T follicular helper cell (primary cell): ENCODE data around the gene UPK3B.
"Not testable (repeated sequence)": the region's sequence is repeated elsewhere in the genome, so short reads cannot be mapped to it uniquely, and the experiment has no call there.

Experiments used
- DNase-seq: peaks from one replicate; pipeline ENCODE4 v3.0.0-alpha.2; 2020; ENCODE audit warnings: low read depth

Gene UPK3B

GRCh38 chr7:76487969-76488368 is 22.4 kb upstream of the UPK3B start:
- not testable (repeated sequence) for DNase-seq

- DNase-seq: not testable (repeated sequence)
Measured at GRCh38 chr7:76492139-76492538, 18.2 kb upstream of the UPK3B start.

- DNase-seq: not testable (repeated sequence)
Measured at GRCh38 chr7:76495717-76496116, 14.6 kb upstream of the UPK3B start.

GRCh38 chr7:76497918-76498582 is 12.3 kb upstream of the UPK3B start:
- not testable (repeated sequence) for DNase-seq

GRCh38 chr7:76498583-76499200 is 11.7 kb upstream of the UPK3B start:
- DNase-seq: not testable (repeated sequence)

GRCh38 chr7:76499201-76499923 is 11.0 kb upstream of the UPK3B start:
- DNase-seq: not testable (repeated sequence)

GRCh38 chr7:76499924-76500241 is 10.5 kb upstream of the UPK3B start:
- not testable (repeated sequence) for DNase-seq

GRCh38 chr7:76502224-76502623 is 8.1 kb upstream of the UPK3B start:
- not testable (repeated sequence) for DNase-seq

- not testable (repeated sequence) for DNase-seq
Measured at GRCh38 chr7:76502836-76503235, 7.5 kb upstream of the UPK3B start.

GRCh38 chr7:76503244-76503643 is 7.1 kb upstream of the UPK3B start:
- not testable (repeated sequence) for DNase-seq

GRCh38 chr7:76504351-76505167 is 5.8 kb upstream of the UPK3B start:
- not testable (repeated sequence) for DNase-seq

- DNase-seq: no peak
Measured at GRCh38 chr7:76505168-76506080, 4.9 kb upstream of the UPK3B start.

GRCh38 chr7:76506081-76506440 is 4.3 kb upstream of the UPK3B start:
- DNase-seq: no peak

- not testable (repeated sequence) for DNase-seq
Measured at GRCh38 chr7:76506643-76507042, 3.7 kb upstream of the UPK3B start.

- DNase-seq: no peak
Measured at GRCh38 chr7:76507723-76508406, 2.5 kb upstream of the UPK3B start.

- not testable (repeated sequence) for DNase-seq
Measured at GRCh38 chr7:76511200-76511910, 1.0 kb downstream of the UPK3B start.

- not testable (repeated sequence) for DNase-seq
Measured at GRCh38 chr7:76511911-76512885, 1.8 kb downstream of the UPK3B start.

GRCh38 chr7:76512941-76513816 is 2.8 kb downstream of the UPK3B start:
- DNase-seq: no peak
